Common myeloid progenitor, CD34-positive (primary cell): ENCODE measurements around the gene ASTN2.

Experiments
- CTCF ChIA-PET: fragments of 350-600 bp; sonication (Branson Sonifier 250); formaldehyde crosslinking; loops from one replicate; lab custom pipeline; 2021; ENCODE audit warnings: antibody characterized with exemption; lab: Charles Lee
- POLR2A ChIA-PET: fragments of 350-600 bp; sonication (Branson Sonifier 250); formaldehyde crosslinking; loops from one replicate; lab custom pipeline; 2021; ENCODE audit warnings: antibody characterized with exemption; lab: Charles Lee
- DNase-seq, 3 donors: peaks; one replicate each; pipeline versions ENCODE4 v3.0.0 to v3.0.0-alpha.2; 2013
- H3K27ac ChIP-seq, 2 experiments: 1 replicate in 1 of 2; 2 replicates in 1 of 2; pipeline ENCODE4 v1.7.0; 2013; ENCODE audit warnings: inconsistent platforms in 2 of 2, low read length in 2 of 2, mild to moderate bottlenecking in 2 of 2, low read depth in 1 of 2, moderate library complexity in 1 of 2; ENCODE audit not compliant: severe bottlenecking in 2 of 2, insufficient read depth in 1 of 2, poor library complexity in 1 of 2
- H3K27me3 ChIP-seq, 5 experiments: replicated peaks in 2 of 5; 1 replicate in 3 of 5; 2 replicates in 2 of 5; pipeline versions ENCODE4 v1.6.1 to v1.7.0; 2013; ENCODE audit warnings: low read length in 4 of 5, mild to moderate bottlenecking in 2 of 5, moderate library complexity in 2 of 5, inconsistent platforms in 1 of 5; ENCODE audit not compliant: insufficient read depth in 5 of 5, control insufficient read depth in 4 of 5
- H3K36me3 ChIP-seq, 4 experiments: 1 replicate in 2 of 4; 2 replicates in 2 of 4; pipeline versions ENCODE4 v1.6.1 to v1.7.0; 2013; ENCODE audit warnings: low read length in 3 of 4, control low read depth in 1 of 4, mild to moderate bottlenecking in 1 of 4; ENCODE audit not compliant: control insufficient read depth in 4 of 4, insufficient read depth in 4 of 4
- H3K4me1 ChIP-seq, 4 experiments: 1 replicate in 3 of 4; 2 replicates in 1 of 4; pipeline versions ENCODE4 v1.6.1 to v1.7.1; 2013; ENCODE audit warnings: low read length in 3 of 4, mild to moderate bottlenecking in 3 of 4, control low read depth in 1 of 4, inconsistent platforms in 1 of 4, moderate library complexity in 1 of 4; ENCODE audit not compliant: control insufficient read depth in 4 of 4, insufficient read depth in 4 of 4; ENCODE audit errors: control extremely low read depth in 1 of 4
- H3K4me3 ChIP-seq, 7 experiments: 1 replicate in 4 of 7; 2 replicates in 3 of 7; pipeline versions ENCODE4 v1.5.1 to v1.7.0; 2013; ENCODE audit warnings: mild to moderate bottlenecking in 7 of 7, low read length in 6 of 7, moderate library complexity in 6 of 7, inconsistent platforms in 2 of 7, low read depth in 2 of 7, control low read depth in 1 of 7; ENCODE audit not compliant: insufficient read depth in 4 of 7, control insufficient read depth in 1 of 7; ENCODE audit errors: extremely low read depth in 1 of 7
- H3K9me3 ChIP-seq, 5 experiments: 1 replicate in 4 of 5; 2 replicates in 1 of 5; pipeline versions ENCODE4 v1.6.1 to v1.7.1; 2013; ENCODE audit warnings: low read length in 4 of 5, mild to moderate bottlenecking in 2 of 5, inconsistent platforms in 1 of 5, low read depth in 1 of 5, moderate library complexity in 1 of 5; ENCODE audit not compliant: control insufficient read depth in 4 of 5, insufficient read depth in 2 of 5; ENCODE audit errors: control extremely low read depth in 1 of 5
- WGBS: methylation state at CpG from one replicate; pipeline ENCODE4 v1.1.5; 2013; ENCODE audit not compliant: insufficient coverage; 5-methylcytosine and 5-hydroxymethylcytosine counted together

Gene ASTN2

DNA sequence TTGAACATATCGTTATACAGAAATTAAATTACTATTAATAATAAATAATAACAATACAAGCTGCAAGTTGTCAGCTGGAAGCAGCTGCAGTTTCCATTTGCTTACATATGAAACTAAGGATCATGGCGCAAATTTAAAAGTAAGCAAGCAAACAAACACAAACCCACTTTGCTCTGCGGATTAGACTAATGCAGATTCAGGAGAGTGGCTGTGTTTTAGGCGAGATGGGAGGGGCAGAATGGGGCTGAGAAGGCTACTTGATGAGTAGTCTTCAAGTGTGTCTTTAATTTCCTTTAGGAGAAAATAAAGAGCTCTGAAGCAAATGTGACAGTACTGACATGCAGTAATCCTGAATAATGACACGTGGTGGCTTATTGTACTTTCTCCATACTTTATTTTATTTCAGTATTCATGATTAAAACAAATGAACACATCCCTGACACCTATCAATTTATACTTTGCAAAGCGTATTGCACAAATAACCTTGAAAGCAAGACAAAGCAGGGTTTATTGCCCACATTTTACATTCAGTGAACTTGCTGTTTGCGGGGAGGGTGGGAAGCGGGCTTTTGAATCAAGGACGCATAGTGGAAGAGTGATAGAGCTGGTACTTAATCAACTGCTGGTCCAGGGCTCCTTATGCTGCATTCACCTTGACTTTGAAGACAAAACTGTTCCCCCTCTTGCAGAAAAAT lies 949.1 kb downstream of the ASTN2 start:
- Histone ChIP-seq H3K9me3 (peaks cover 0 to 1% (median 0%) of the 10 kb centered on the region in 5 experiments), H3K27ac (peak overlapping the region in 1 of 2 experiments; percentile 74), H3K4me3 (no peak overlapping the region), H3K27me3 (no peaks in the 10 kb centered on the region), H3K36me3 (no peaks in the 10 kb centered on the region), H3K4me1 (no peaks in the 10 kb centered on the region)
- ChIA-PET CTCF (interaction anchor here (0.9 kb wide), 1 partner anchor 17 kb away, joined by 3 read pairs; no protein-coding TSS in a partner anchor), POLR2A (interaction anchor here (0.7 kb wide), 1 partner anchor 12 kb away, joined by 3 read pairs; no protein-coding TSS in a partner anchor)
- no peak for DNase-seq
- 90% methylated on average over 2 of the region's 9 CpGs for WGBS

DNA sequence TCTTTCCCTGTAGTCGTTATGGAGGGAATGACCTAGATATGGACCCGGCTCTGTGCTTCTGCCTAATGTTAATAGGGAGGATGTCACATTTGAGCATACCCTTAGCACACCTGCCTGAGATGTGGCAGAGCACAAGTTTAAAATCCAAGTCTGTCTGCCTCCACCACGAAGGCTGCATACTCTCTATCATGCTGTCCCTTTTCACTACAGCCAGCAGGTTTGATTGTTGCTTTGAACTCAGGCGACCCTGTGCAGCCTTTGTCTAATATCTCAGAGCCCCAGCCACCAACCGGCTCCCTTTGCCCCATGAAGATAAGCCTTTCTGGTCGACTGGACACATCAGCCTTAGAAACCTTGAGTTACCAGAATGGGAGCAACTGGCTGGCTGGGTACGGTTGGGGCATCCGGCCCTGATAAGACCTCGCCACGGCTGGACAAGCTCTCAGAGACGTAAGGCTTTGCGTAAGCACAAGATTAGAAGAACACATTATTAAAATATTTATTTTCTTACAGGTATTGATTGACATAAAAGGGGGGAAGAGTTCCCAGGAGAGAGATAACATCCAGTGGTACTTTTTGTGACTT lies 949.8 kb downstream of the ASTN2 start:
- Histone ChIP-seq H3K36me3 (no peaks in the 10 kb centered on the region), H3K9me3 (peaks cover 0 to 1% (median 0%) of the 10 kb centered on the region in 5 experiments), H3K27ac (peak overlapping the region in 1 of 2 experiments; percentile 74), H3K4me1 (no peaks in the 10 kb centered on the region), H3K27me3 (no peaks in the 10 kb centered on the region), H3K4me3 (no peak overlapping the region)
- DNase-seq = peak; percentile 49 to 81 (median 58)
- 84% methylated on average over 7 of the region's 12 CpGs for WGBS
- ChIA-PET POLR2A (no interaction called here), CTCF (interaction anchor here (0.9 kb wide), 1 partner anchor 18 kb away, joined by 3 read pairs; no protein-coding TSS in a partner anchor)

DNA sequence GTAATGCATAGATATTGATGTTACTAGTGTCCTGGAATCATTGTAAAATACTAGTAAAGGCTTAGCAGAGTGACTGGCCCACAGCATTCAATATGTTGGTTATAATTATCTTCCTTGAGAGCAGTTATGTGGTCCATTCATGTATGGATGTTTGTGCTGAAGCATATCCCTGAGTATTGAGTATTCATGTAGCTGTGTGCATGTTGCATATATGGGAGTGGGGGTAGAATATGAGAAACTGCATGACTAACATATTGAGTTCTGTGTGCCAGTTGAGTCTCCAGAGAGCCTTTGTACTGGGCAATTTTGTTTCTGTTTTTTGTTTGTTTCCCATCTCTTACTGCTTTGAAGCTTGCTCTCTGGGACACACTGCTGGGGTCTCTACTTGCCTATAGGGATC lies 950.4 kb downstream of the ASTN2 start:
- H3K27ac ChIP-seq = peak overlapping the region in 1 of 2 experiments; percentile 62
- ChIA-PET POLR2A (no interaction called here), CTCF (no interaction called here)
- no peak for DNase-seq
- H3K9me3 ChIP-seq = no peaks in the 10 kb centered on the region
- H3K4me3 ChIP-seq = no peak overlapping the region
- no peaks in the 10 kb centered on the region for H3K4me1 ChIP-seq
- H3K27me3 ChIP-seq = no peaks in the 10 kb centered on the region
- no peaks in the 10 kb centered on the region for H3K36me3 ChIP-seq

GRCh38 chr9:116461632-116462031 lies 953.2 kb downstream of the ASTN2 start:
- WGBS = 100% methylated on average over 1 of the region's 3 CpGs
- CTCF ChIA-PET = interaction anchor here (0.9 to 1.2 kb wide), 3 partner anchors 10 to 51 kb away, joined by 3 read pairs; no protein-coding TSS in a partner anchor
- no peak overlapping the region for H3K27ac ChIP-seq
- POLR2A ChIA-PET = no interaction called here
- peaks cover 0 to 2% (median 0%) of the 10 kb centered on the region in 5 experiments for H3K9me3 ChIP-seq
- no peaks in the 10 kb centered on the region for H3K4me1 ChIP-seq
- H3K36me3 ChIP-seq = no peaks in the 10 kb centered on the region
- no peak for DNase-seq
- no peaks in the 10 kb centered on the region for H3K27me3 ChIP-seq
- H3K4me3 ChIP-seq = no peak overlapping the region

DNA sequence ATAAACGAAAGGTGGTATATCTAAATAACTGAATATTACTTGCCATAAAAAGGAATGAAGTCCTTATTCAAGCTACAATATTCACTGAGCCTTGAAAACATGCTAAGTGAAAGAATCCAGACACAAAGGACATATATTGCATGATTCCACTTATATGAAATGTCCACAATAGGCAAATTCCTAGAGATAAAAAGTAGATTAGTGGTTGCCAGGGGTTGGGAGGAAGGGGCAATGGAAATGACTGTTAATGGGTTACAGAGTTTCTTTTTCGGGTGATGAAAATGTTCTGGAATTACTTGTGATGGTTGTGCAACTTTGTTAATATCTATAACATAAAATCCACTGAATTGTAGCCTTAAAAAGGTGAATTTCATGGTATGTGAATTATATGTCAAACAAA lies 954.8 kb downstream of the ASTN2 start:
- H3K4me3 ChIP-seq = no peak overlapping the region
- no CpG with 5 or more reads among the region's 2 CpGs for WGBS
- no peaks in the 10 kb centered on the region for H3K36me3 ChIP-seq
- no peaks in the 10 kb centered on the region for H3K4me1 ChIP-seq
- CTCF ChIA-PET = no interaction called here
- H3K27me3 ChIP-seq = no peaks in the 10 kb centered on the region
- H3K27ac ChIP-seq = no peak overlapping the region
- H3K9me3 ChIP-seq = peaks cover 0 to 6% (median 0%) of the 10 kb centered on the region in 5 experiments
- DNase-seq = no peak
- POLR2A ChIA-PET = no interaction called here

DNA sequence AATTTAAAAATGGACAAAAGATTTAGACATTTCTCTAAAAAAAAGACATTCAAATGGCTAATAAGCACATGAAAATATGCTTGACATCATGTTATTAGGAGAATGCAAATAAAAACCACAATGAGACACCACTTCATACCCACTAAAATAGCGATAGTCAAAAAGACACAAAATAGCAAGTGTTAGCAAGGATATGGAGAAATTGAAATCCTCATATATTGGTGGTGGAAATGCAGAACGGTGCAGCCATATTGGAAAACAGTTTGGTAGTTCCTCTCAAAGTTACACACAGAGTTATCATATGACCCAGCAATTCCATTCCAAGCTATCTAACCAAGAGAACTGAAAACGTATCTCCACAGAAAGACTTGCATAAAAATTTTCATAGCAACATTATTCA lies 955.3 kb downstream of the ASTN2 start:
- no peak for DNase-seq
- Histone ChIP-seq H3K9me3 (peaks cover 0 to 6% (median 0%) of the 10 kb centered on the region in 5 experiments), H3K36me3 (no peaks in the 10 kb centered on the region), H3K27me3 (no peaks in the 10 kb centered on the region), H3K27ac (no peak overlapping the region), H3K4me3 (no peak overlapping the region), H3K4me1 (no peaks in the 10 kb centered on the region)
- no CpG with 5 or more reads among the region's 3 CpGs for WGBS
- CTCF ChIA-PET = no interaction called here
- POLR2A ChIA-PET = no interaction called here

DNA sequence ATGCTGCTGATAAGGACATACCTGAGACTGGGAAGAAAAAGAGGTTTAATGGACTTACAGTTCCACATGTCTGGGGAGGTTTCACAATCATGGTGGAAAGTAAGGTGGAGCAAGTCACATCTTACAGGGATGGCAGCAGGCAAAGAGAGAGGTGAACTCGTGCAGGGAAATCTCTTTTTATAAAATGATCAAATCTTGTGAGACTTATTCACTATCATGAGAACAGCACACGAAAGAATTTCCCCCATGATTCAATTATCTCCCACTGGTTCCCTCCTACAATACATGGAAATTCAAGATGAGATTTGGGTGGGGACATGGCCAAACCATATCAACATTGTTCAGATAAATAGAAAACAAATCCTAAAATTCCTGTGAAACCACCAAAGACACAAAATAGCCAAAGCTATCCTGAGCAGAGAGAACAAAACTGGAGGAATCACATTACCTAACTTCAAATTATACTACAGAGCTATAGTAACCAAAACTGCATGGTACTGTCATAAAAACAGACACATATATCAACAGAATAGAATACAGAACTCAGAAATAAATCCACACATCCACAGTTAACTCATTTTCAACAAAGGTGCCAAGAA lies 958.3 kb downstream of the ASTN2 start:
- H3K9me3 ChIP-seq = peaks cover 0 to 6% (median 0%) of the 10 kb centered on the region in 5 experiments
- no peak overlapping the region for H3K4me3 ChIP-seq
- peaks cover 0 to 5% (median 1%) of the 10 kb centered on the region in 4 experiments for H3K4me1 ChIP-seq
- no peak overlapping the region for H3K27ac ChIP-seq
- no peak for DNase-seq
- ChIA-PET POLR2A (no interaction called here), CTCF (no interaction called here)
- 100% methylated on average over 1 of the region's 2 CpGs for WGBS
- H3K27me3 ChIP-seq = no peaks in the 10 kb centered on the region
- H3K36me3 ChIP-seq = no peaks in the 10 kb centered on the region
